HG03095 (cell line): ENCODE results near the gene PTPRM.

ENCODE experiments used
- ATAC-seq: cut with Tn5 transposase; IDR thresholded peaks from one replicate; pipeline ENCODE4 v1.9.1; 2021; ENCODE audit warnings: moderate library complexity; ENCODE audit not compliant: unreplicated experiment

PTPRM gene

GRCh38 chr18:7598167-7599047 is 31.3 kb downstream of the PTPRM start:
- no peak for ATAC-seq

- no peak for ATAC-seq
Measured at GRCh38 chr18:7600036-7600435, 32.9 kb downstream of the PTPRM start.

GRCh38 chr18:7600528-7601245 is 33.6 kb downstream of the PTPRM start:
- no peak for ATAC-seq

GRCh38 chr18:7601246-7601615 is 34.1 kb downstream of the PTPRM start:
- no peak for ATAC-seq

DNA sequence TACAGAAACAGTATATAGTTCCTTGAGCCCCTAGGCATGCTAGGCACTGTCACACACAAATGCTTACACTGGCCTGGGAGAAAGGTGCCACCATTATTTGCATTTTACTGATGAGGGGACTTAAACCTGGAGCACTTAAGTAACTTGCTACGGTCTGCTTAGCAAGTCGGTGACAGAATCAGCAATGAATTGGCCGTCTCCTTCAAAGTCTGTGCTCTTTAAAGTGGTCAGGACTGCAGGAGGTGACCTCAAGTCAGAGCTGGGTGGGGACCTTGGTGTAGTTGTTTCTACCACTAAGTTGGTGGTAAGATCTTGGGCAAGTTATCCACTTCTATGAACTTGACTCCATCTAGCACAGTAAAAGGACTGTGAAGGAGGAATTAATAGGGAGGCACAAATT is 34.8 kb downstream of the PTPRM start:
- no peak for ATAC-seq

DNA sequence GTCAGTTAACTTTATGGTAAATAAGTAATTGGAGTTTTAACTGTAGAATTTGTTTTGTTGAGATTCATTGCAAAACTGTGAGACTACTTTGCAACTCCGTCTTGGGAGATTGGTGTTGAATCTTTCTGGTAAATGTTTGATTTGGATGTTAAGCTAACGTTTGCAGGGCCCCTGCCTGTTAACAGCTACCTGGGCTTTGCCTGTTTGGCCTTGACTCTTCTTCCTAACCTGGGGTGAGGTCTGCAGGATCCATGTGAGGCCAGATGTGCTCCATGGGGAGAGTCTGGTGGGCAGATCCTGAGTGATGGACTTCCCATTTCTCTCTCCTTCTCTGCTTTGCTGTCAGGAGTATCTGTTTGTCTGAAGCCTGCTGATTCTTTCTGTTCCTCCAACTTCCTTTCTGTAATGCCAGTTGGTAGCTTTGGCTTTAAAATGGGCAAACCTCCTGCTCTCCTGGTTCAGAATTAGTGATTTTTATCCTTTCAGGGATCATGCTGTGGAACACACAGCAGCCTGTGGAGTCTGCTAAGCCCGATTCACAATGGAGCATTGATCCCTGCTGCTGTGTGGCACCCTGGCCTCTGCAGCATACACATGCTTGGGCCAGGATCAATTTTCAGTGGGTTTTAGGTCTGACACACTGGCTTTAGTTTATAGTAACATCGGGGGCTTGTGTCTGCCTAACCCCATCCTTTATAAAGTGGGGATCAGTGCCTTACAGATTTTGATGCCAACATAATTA is 36.3 kb downstream of the PTPRM start:
- ATAC-seq: no peak

- ATAC-seq: no peak
Measured at GRCh38 chr18:7604361-7604760, 37.2 kb downstream of the PTPRM start.

GRCh38 chr18:7605705-7606104 is 38.6 kb downstream of the PTPRM start:
- no peak for ATAC-seq

- no peak for ATAC-seq
Measured at GRCh38 chr18:7607540-7608173, 40.5 kb downstream of the PTPRM start.

DNA sequence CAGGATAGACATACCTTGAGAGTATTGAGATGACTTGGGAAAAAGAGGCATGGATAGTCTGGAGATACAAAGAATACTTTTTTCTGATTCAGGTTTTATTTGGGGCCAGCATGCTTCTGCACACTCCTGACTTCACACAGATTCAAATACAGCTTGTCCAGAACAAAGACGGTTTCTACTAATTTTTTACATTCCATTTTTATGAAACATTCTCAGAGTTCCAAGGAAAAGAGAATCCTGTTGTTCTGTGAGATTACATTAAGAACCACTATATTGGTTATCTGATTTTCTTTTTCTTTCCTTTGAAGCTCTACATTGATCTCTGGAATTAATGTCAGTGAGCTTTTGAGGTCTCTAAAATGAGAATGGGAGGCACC is 41.0 kb downstream of the PTPRM start:
- no peak for ATAC-seq

GRCh38 chr18:7608781-7609201 is 41.7 kb downstream of the PTPRM start:
- no peak for ATAC-seq

DNA sequence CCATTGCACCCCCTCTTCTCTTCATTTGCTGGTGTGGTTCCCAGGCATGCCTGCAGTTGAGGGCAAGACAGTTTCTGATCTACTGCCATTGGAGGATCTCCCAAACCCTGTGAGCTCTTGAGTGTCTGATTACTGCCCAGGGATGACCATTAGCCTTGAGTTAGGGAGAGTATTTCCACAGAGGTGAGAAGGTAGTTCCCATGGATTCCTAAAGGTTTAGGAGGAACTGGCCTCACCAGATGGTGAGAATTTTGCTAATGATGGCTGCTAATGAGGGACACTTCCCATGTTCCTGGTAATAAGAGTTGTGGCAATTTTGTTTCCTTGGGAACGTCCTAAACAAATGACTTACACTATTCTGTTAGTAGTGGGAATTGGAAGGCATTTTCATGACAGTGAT is 42.5 kb downstream of the PTPRM start:
- ATAC-seq: no peak

GRCh38 chr18:7614042-7614441 is 46.9 kb downstream of the PTPRM start:
- no peak for ATAC-seq

DNA sequence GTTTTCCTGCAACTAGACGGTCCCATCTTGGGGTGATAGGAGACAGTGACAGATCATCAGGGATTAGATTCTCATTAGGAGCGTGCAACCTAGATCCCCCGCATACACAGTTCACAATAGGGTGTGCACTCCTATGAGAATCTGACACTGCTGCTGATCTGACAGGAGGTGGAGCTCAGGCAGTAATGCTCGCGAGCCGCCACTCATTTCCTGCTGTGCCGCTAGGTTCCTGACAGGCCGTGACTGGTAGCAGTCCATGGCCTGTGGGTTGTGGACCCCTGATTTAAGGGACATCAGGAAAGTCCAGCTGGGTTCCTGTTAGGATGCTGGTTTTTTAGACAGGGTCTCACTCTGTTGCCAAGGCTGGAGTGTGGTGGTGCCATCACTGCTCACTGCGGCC is 48.7 kb downstream of the PTPRM start:
- no peak for ATAC-seq

GRCh38 chr18:7616661-7617060 is 49.5 kb downstream of the PTPRM start:
- no peak for ATAC-seq

DNA sequence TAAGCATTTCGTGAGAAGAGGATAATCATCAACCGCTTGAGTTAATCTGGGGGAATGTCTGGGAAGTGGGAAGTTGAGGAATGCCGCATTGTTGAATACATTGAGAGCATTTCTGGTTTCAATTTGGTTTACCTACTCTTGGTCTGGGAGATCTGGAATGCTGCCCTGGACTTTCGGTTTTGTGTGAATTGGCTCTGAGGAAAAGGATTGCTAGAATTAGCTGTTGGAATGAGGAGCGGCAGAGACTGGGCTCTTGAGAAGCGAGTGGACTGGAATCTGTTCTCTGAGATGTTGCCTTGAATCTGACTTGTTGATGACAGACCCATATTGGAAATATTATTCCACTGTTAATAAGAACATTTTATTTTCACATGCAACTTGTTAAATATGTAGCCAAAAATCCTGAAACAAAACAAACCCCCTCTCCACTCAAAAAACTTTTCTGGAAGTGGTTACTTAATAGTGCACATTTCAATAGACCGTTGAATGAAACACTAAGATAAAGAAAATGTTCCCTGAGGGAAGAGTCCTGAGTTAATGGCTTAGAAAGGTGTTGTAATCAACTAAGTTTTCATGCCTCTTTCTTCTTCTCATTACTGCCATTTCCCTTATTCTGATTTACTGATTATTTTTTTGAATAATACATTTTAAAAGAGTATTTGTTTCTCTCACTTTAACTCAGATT is 50.8 kb downstream of the PTPRM start:
- no peak for ATAC-seq

GRCh38 chr18:7618891-7619442 is 51.9 kb downstream of the PTPRM start:
- no peak for ATAC-seq

DNA sequence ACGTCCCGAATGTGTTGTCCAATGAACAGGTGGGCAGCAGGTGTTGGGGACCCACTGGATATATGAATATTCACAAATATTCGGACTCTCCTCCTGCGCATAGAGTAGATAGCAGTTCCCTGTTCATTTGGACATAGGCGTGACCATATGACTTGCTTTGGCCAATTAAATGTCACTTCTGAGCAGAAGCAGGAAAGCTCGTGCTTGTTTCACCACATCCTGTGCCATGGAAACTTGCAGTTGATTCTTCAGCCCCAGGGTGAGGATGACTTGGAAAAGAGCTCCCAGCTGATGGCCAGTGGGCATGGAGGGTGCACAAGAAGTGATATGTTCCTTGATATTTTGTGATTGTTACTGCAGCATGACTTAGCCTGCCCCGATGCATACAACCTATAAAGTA is 52.6 kb downstream of the PTPRM start:
- no peak for ATAC-seq

DNA sequence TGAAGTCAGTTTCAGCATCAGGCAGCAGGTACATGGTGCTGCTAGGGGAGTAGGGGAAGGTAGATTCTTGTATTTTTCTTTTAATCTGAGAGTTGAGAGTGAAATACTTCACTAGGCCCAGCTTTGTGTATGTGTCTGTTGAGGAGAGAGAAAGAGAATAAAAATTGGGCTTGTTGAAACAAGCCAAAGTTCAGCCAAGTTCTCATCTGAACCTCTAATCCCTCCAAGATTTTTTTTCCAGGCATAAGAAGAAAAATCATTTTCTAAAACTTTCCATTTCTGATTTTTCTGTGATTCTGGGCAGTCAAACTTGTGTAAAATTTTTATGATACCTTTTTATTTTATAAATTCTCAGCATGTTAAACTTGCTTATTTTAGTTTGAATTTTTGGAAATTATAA is 55.6 kb downstream of the PTPRM start:
- no peak for ATAC-seq

DNA sequence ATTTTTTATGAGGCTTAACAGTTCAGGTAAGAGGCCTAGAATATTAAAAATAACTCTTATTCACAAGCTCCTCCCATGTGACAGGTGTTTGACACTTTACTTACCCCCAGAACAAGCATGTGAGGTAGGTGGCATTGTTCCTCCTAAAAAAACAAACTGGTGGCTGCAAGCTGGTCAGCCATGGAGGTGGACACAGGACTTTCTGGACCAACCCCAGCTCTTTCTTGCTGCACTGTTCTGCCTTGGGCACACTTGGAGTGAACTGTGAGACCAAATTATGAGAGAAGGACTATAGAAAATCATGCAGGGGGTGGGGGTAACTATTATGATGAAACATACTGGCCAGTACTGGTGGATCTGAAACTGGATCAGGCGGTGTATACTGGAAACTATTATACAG is 56.6 kb downstream of the PTPRM start:
- no peak for ATAC-seq
